Naive thymus-derived CD4-positive, alpha-beta T cell (primary cell): ENCODE measurements around the gene UMAD1. TPM values are rescaled to one million over a fixed set of nuclear protein-coding genes. Genes with fewer than 3 reads are reported as not detected.

Experiments used
- ATAC-seq: fragments of 150-1000 bp; cut with Tn5 transposase; 2 replicates; pipeline ENCODE4 v1.10.0; 2021; ENCODE audit warnings: mild to moderate bottlenecking, moderate library complexity
- CTCF ChIA-PET: fragments of 350-600 bp; sonication (Branson Sonifier 250); formaldehyde crosslinking; loops from one replicate; lab custom pipeline; 2021; ENCODE audit warnings: antibody characterized with exemption; lab: Charles Lee
- POLR2A ChIA-PET: fragments of 350-600 bp; sonication (Branson Sonifier 250); formaldehyde crosslinking; loops from one replicate; lab custom pipeline; 2021; ENCODE audit warnings: antibody characterized with exemption, inconsistent platforms; lab: Charles Lee
- DNase-seq, 9 donors: peaks; one replicate each; pipeline versions ENCODE4 v3.0.0 to v3.0.0-alpha.2; 2020 to 2022; ENCODE audit warnings: mixed read lengths in 1 of 9
- H3K27ac ChIP-seq: one replicate; pipeline ENCODE4 v1.7.0; 2013; ENCODE audit warnings: mild to moderate bottlenecking, low read depth, low read length, moderate library complexity
- H3K27me3 ChIP-seq, 2 donors: one replicate each; pipeline ENCODE4 v1.7.0; 2013; ENCODE audit warnings: low read length in 2 of 2, mild to moderate bottlenecking in 2 of 2, moderate library complexity in 2 of 2; ENCODE audit not compliant: control insufficient read depth in 2 of 2, insufficient read depth in 2 of 2
- H3K36me3 ChIP-seq, 3 experiments: 1 replicate in 2 of 3; 2 replicates in 1 of 3; pipeline ENCODE4 v1.7.0; 2013; ENCODE audit warnings: low read length in 3 of 3, mild to moderate bottlenecking in 3 of 3, moderate library complexity in 1 of 3; ENCODE audit not compliant: insufficient read depth in 3 of 3, control insufficient read depth in 2 of 3
- H3K4me1 ChIP-seq, 2 donors: one replicate each; pipeline ENCODE4 v1.7.0; 2013; ENCODE audit warnings: low read length in 2 of 2, mild to moderate bottlenecking in 2 of 2, moderate library complexity in 1 of 2; ENCODE audit not compliant: control insufficient read depth in 2 of 2, insufficient read depth in 2 of 2
- H3K4me3 ChIP-seq: 2 replicates; pipeline ENCODE4 v1.7.0; 2013; ENCODE audit warnings: mild to moderate bottlenecking, low read length
- H3K9me3 ChIP-seq, 3 experiments: 1 replicate in 2 of 3; 2 replicates in 1 of 3; pipeline ENCODE4 v1.7.0; 2013; ENCODE audit warnings: low read length in 3 of 3; ENCODE audit not compliant: control insufficient read depth in 2 of 3
- H3K27ac Mint-ChIP-seq, 9 donors: one replicate each; pipeline ENCODE4 v1.8.0; 2020 to 2022; ENCODE audit warnings: mixed read lengths in 9 of 9, mild to moderate bottlenecking in 8 of 9, moderate library complexity in 5 of 9, inconsistent platforms in 2 of 9
- H3K27me3 Mint-ChIP-seq, 5 donors: one replicate each; pipeline ENCODE4 v1.8.0; 2021 to 2022; ENCODE audit warnings: mixed read lengths in 5 of 5, mild to moderate bottlenecking in 1 of 5
- H3K36me3 Mint-ChIP-seq, 5 donors: one replicate each; pipeline ENCODE4 v1.8.0; 2020 to 2022; ENCODE audit warnings: mixed read lengths in 5 of 5, mild to moderate bottlenecking in 3 of 5, inconsistent platforms in 1 of 5
- H3K4me1 Mint-ChIP-seq, 7 donors: one replicate each; pipeline ENCODE4 v1.8.0; 2020 to 2022; ENCODE audit warnings: mixed read lengths in 7 of 7, mild to moderate bottlenecking in 3 of 7, inconsistent platforms in 1 of 7
- H3K4me3 Mint-ChIP-seq, 10 donors: one replicate each; pipeline ENCODE4 v1.8.0; 2020 to 2022; ENCODE audit warnings: mild to moderate bottlenecking in 10 of 10, mixed read lengths in 10 of 10, moderate library complexity in 6 of 10, inconsistent platforms in 2 of 10
- H3K9me3 Mint-ChIP-seq, 11 donors: one replicate each; pipeline ENCODE4 v1.8.0; 2020 to 2022; ENCODE audit warnings: mixed read lengths in 11 of 11, mild to moderate bottlenecking in 4 of 11, inconsistent platforms in 1 of 11, moderate library complexity in 1 of 11
- intact Hi-C, 2 donors: fragments of 100-400 bp; cut with micrococcal nuclease; formaldehyde crosslinking; loops; one replicate each; pipeline ENCODE4 v1.15.1; 2023
- polyA plus RNA-seq, 2 donors: library from polyadenylated mRNA; unstranded; fragments of 300-500 nt; fragmentation: Illumina TruSeq; gene quantifications; one replicate each; pipeline ENCODE4 v1.2.3, GENCODE V29; 2021
- total RNA-seq, 6 experiments: library from RNA in 5 of 6; stranded (reverse) in 5 of 6; gene quantifications; 1 replicate in 5 of 6; 2 replicates in 1 of 6; pipeline ENCODE4 v1.2.3 and lab custom pipeline; 2021 to 2026

UMAD1 gene
- total and polyA plus RNA-seq, 7 experiments from 2014 or later, result 11.4 to 28.6 (median 25.2) TPM

DNA sequence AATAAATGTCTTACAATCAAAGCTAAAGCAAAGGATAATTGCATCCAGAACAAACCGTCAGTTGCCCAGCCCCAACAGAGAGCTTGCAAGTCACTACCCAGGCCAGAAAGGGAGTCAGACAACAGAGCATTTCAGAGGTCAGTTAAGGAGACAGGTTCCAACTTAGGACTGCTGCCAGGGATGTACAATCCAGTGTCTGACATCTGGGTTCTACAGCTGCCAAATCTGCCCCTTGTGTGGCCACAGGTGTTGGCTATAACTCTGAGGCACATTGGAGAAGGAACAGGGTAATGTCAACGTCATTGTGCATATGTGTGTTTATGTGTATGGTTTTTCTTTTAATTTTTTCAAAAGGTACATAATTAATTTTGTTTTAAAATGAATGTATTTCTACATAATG is 242.8 kb downstream of the UMAD1 start:
- Mint-ChIP-seq H3K4me3 (no peak overlapping the region), H3K4me1 (peaks cover 0 to 4% (median 0%) of the 10 kb centered on the region in 7 donors), H3K27me3 (no peaks in the 10 kb centered on the region), H3K36me3 (peaks cover 0 to 17% (median 5%) of the 10 kb centered on the region in 5 donors), H3K9me3 (no peaks in the 10 kb centered on the region), H3K27ac (no peak overlapping the region)
- ATAC-seq (no peak), DNase-seq (no peak)
- CTCF ChIA-PET, result no interaction called here
- no peaks in the 10 kb centered on the region for H3K36me3 ChIP-seq
- no peak overlapping the region for H3K4me3 ChIP-seq
- H3K27ac ChIP-seq, result no peak overlapping the region
- POLR2A ChIA-PET, result no interaction called here
- no peaks in the 10 kb centered on the region for H3K4me1 ChIP-seq
- H3K27me3 ChIP-seq, result no peaks in the 10 kb centered on the region
- intact Hi-C loops, result loop anchor here in 1 of 2 donors (10.0 kb wide), 1 partner anchor 311 kb away; no protein-coding TSS in a partner anchor
- H3K9me3 ChIP-seq, result no peaks in the 10 kb centered on the region

DNA sequence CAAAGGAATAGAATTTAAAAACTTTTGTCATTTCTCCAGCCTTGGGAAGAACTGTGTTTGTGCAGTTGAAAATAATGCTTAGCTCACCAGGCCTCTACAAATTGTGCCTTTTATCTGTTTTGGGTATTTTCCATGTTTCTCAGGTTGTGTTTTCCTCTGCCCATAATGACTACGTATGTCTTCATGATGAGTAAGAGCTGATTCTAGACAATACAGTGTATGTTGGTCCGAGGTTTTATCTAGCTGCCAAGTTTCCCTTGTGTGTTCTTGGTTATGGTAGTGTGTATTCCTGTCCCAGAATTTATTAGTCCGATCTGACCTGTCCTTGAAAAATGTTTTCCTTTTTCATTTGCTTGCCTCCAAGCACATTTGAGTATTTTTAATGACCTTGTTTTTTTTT is 244.3 kb downstream of the UMAD1 start:
- ChIA-PET CTCF (interaction anchor here (0.7 kb wide), 1 partner anchor 190 kb away, joined by 4 read pairs; no protein-coding TSS in a partner anchor), POLR2A (no interaction called here)

DNA sequence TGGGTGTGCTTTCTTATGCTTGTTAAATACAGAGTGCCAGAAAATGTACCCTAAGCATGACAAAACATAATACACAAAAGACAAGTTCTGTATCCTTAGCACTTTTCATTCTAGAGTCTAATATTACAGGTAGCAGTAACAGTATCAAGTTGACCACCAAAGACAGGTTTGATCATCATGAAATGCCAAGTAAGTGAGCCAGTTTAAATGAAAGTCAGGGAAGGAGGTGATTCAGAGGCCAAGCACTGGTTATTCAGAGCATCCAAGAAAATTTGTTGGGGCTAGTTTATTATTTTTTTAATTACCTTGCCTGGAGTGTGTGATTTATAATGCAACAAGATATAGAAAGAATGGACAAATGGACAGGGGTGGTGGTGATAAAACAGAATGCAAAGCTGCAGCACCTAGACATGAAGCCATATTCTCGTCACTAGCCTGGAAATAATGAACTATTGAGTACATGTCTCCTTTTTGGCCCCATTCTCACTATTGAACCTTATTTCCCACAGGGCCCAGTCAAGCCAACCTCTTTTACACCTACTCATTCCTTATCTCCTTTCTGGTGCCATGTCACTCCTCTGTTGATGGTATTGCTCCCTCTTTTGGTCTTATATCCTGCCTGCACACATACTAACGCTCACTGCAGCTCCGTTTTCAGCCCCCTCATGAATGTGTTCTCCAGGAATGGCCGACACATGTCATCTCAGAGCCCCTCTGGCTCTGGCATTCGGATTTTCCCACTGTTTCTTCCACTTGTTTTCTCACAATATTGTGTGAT is 249.4 kb downstream of the UMAD1 start:
- ATAC-seq, result no peak
- no peak overlapping the region for H3K27ac ChIP-seq
- POLR2A ChIA-PET, result no interaction called here

More for the DNA sequence above, 244.3 kb downstream of the UMAD1 start:
- Mint-ChIP-seq H3K27me3 (no peaks in the 10 kb centered on the region), H3K4me1 (peaks cover 0 to 4% (median 0%) of the 10 kb centered on the region in 7 donors), H3K9me3 (no peaks in the 10 kb centered on the region), H3K36me3 (peaks cover 0 to 22% (median 9%) of the 10 kb centered on the region in 5 donors), H3K27ac (no peak overlapping the region), H3K4me3 (no peak overlapping the region)
- no peaks in the 10 kb centered on the region for H3K4me1 ChIP-seq
- no peak for DNase-seq
- intact Hi-C loops, result loop anchor here in 1 of 2 donors (10.0 kb wide), 1 partner anchor 310 kb away; no protein-coding TSS in a partner anchor
- H3K27me3 ChIP-seq, result no peaks in the 10 kb centered on the region
- no peak overlapping the region for H3K27ac ChIP-seq
- no peaks in the 10 kb centered on the region for H3K9me3 ChIP-seq
- no peaks in the 10 kb centered on the region for H3K36me3 ChIP-seq
- no peak for ATAC-seq
- H3K4me3 ChIP-seq, result no peak overlapping the region

DNA sequence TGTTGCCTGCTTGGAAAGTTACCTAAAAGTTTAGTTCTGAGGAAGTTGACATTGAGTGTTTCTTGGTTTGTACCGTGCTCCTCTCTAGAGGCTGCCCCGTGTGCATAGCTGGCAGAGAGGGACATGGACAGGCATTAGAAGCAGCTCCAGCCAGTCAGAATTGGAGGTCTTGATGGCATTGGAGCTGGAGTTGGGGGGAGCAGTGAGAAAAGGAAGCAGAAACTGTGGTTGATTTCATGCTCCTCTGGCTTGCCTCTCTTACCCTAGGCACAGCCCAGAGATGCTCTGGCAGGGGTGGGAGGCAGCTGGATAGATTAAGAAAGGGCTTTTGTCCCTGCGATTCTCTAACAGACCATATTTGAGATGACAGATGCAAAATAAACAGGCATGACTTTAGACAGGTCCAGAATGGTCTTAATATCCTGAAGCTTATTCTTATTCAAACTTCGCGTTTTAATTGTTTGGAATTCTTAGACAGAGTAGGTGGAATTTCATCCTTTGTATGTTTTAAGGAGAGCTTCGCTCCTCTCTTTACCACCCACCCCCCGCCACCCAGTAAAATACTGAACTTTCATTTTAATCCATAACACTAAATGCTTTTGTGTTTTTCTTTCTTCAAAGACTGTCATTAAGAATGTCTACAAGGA is 254.6 kb downstream of the UMAD1 start:
- no peaks in the 10 kb centered on the region for H3K4me1 Mint-ChIP-seq
- H3K27ac Mint-ChIP-seq, result no peak overlapping the region
- DNase-seq, result no peak
- no peaks in the 10 kb centered on the region for H3K9me3 ChIP-seq
- intact Hi-C loops, result no loop called here
- H3K4me1 ChIP-seq, result no peaks in the 10 kb centered on the region
- H3K4me3 ChIP-seq, result no peak overlapping the region
- H3K36me3 ChIP-seq, result no peaks in the 10 kb centered on the region
- ATAC-seq, result no peak
- H3K27ac ChIP-seq, result no peak overlapping the region
- no peak overlapping the region for H3K4me3 Mint-ChIP-seq
- ChIA-PET POLR2A (interaction anchor here (0.6 kb wide), 1 partner anchor 214 kb away, joined by 3 read pairs; no protein-coding TSS in a partner anchor), CTCF (interaction anchor here (0.6 kb wide), 1 partner anchor 341 kb away, joined by 3 read pairs; no protein-coding TSS in a partner anchor)
- H3K9me3 Mint-ChIP-seq, result peaks cover 0 to 2% (median 0%) of the 10 kb centered on the region in 11 donors
- H3K36me3 Mint-ChIP-seq, result peaks cover 0 to 57% (median 14%) of the 10 kb centered on the region in 5 donors
- no peaks in the 10 kb centered on the region for H3K27me3 ChIP-seq
- no peaks in the 10 kb centered on the region for H3K27me3 Mint-ChIP-seq

More for the DNA sequence above, 249.4 kb downstream of the UMAD1 start:
- peaks cover 0 to 2% (median 0%) of the 10 kb centered on the region in 11 donors for H3K9me3 Mint-ChIP-seq
- no peaks in the 10 kb centered on the region for H3K36me3 ChIP-seq
- DNase-seq, result no peak
- H3K4me1 Mint-ChIP-seq, result no peaks in the 10 kb centered on the region
- no peaks in the 10 kb centered on the region for H3K27me3 Mint-ChIP-seq
- no peaks in the 10 kb centered on the region for H3K27me3 ChIP-seq
- no peak overlapping the region for H3K4me3 ChIP-seq
- peak overlapping the region in 1 of 9 donors; percentile 31 for H3K27ac Mint-ChIP-seq
- peaks cover 0 to 46% (median 20%) of the 10 kb centered on the region in 5 donors for H3K36me3 Mint-ChIP-seq
- no peaks in the 10 kb centered on the region for H3K4me1 ChIP-seq
- intact Hi-C loops, result loop anchor here (5.0 to 10.0 kb wide), 2 partner anchors 52 to 305 kb away; no protein-coding TSS in a partner anchor
- no peaks in the 10 kb centered on the region for H3K9me3 ChIP-seq
- H3K4me3 Mint-ChIP-seq, result no peak overlapping the region
- CTCF ChIA-PET, result no interaction called here

DNA sequence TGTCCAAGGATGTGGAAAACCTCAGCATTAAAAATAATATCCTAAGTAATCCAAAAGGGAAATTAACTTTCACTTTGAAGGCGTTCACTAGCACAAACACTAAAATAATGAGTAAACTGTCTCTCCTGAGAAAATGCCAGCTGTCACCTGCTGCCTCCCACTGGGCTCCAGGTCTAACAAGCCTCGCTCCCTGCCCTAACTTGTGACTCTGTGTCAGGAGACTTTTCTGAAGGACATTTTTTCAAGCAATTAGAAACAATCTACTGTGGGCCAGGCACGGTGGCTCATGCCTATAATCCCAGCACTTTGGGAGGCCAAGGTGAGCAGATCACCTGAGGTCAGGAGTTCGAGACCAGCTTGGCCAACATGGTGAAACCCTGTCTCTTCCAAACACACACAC is 255.2 kb downstream of the UMAD1 start:
- H3K27ac Mint-ChIP-seq, result no peak overlapping the region
- H3K36me3 Mint-ChIP-seq, result peaks cover 0 to 52% (median 8%) of the 10 kb centered on the region in 5 donors
- Histone ChIP-seq H3K27me3 (no peaks in the 10 kb centered on the region), H3K4me3 (no peak overlapping the region), H3K4me1 (no peaks in the 10 kb centered on the region), H3K27ac (no peak overlapping the region), H3K36me3 (no peaks in the 10 kb centered on the region), H3K9me3 (no peaks in the 10 kb centered on the region)
- H3K9me3 Mint-ChIP-seq, result peaks cover 0 to 1% (median 0%) of the 10 kb centered on the region in 11 donors
- no peak overlapping the region for H3K4me3 Mint-ChIP-seq
- no peaks in the 10 kb centered on the region for H3K4me1 Mint-ChIP-seq
- ATAC-seq (no peak), DNase-seq (no peak)
- ChIA-PET POLR2A (no interaction called here), CTCF (interaction anchor here (0.6 kb wide), 1 partner anchor 340 kb away, joined by 3 read pairs; no protein-coding TSS in a partner anchor)
- no peaks in the 10 kb centered on the region for H3K27me3 Mint-ChIP-seq
- intact Hi-C loops, result no loop called here

DNA sequence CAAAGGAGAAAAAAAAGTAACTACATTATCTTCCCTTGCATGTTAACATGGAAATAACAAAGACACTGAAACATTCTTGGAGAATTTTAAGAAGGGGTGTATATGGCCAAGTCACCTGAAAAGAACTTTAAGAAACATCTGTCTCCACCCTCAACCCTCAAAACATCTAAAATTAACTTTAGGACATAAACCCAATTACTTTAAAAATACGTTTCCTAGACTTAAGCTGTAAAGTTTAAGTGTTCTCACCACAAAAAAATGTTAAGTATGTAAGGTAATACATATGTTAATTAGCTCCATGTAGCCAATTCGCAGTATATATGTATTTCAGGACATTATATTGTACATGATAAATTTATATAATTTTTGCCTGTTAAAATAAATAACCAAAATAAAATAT is 257.0 kb downstream of the UMAD1 start:
- H3K36me3 ChIP-seq, result no peaks in the 10 kb centered on the region
- H3K27ac ChIP-seq, result no peak overlapping the region
- H3K9me3 ChIP-seq, result no peaks in the 10 kb centered on the region
- DNase-seq (no peak), ATAC-seq (no peak)
- H3K27ac Mint-ChIP-seq, result no peak overlapping the region
- no peak overlapping the region for H3K4me3 ChIP-seq
- H3K36me3 Mint-ChIP-seq, result peaks cover 0 to 43% (median 5%) of the 10 kb centered on the region in 5 donors
- CTCF ChIA-PET, result no interaction called here
- intact Hi-C loops, result no loop called here
- H3K27me3 Mint-ChIP-seq, result no peaks in the 10 kb centered on the region
- H3K4me1 ChIP-seq, result no peaks in the 10 kb centered on the region
- H3K4me1 Mint-ChIP-seq, result peaks cover 0 to 4% (median 0%) of the 10 kb centered on the region in 7 donors
- POLR2A ChIA-PET, result no interaction called here
- no peak overlapping the region for H3K4me3 Mint-ChIP-seq
- H3K9me3 Mint-ChIP-seq, result no peaks in the 10 kb centered on the region
- no peaks in the 10 kb centered on the region for H3K27me3 ChIP-seq
